Measurements from ENCODE around the gene PDE8B. TPM values are rescaled to one million over a fixed set of nuclear protein-coding genes. Genes with fewer than 3 reads are reported as not detected.

PDE8B gene
- polyA plus RNA-seq, 1 of the 3 experiments (the other 2 are of a cell fraction) = not detected

DNA sequence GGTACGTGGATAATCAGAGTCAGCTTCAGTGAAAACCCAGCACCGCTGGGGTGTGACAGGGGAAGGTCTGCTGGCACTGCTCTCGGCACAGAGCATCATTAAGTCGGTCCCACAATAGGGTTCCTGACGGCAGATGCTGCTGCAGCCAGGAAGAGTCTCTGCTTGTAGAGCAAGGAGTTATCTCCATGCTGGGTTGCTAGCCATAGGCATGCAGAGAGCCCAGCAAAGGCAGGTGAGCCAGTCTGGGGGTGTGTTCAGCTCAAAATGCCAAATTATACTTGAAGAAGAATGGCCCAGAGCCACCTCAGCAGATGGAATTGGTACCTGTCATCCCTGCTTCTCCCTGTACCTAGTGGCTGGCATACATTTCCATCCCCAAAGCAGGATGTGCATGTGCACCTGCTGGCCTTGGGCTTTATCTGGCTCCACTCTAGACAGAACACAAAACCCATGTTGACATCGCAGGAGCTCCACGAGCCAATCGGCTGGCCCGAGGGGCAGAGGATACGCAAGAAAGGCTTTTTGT lies 180.8 kb downstream of the PDE8B start:
- Histone ChIP-seq H4K20me1 (ENCODE audit: insufficient read depth) (no peaks in the 10 kb centered on the region), H2AFZ (ENCODE audit: low read depth) (no peak overlapping the region), H3K9ac (no peak overlapping the region), H3K79me2 (ENCODE audit: insufficient read depth) (no peaks in the 10 kb centered on the region), H3K36me3 (replicated peaks in 1 of 2; ENCODE audit: control insufficient read depth in 1 of 2, insufficient read depth in 2 of 2, low read length in 1 of 2) (no peaks in the 10 kb centered on the region), H3K4me2 (no peak overlapping the region), H3K9me3 (no peaks in the 10 kb centered on the region), H3K4me1 (ENCODE audit: control insufficient read depth in 1 of 2, insufficient read depth in 2 of 2, low read depth in 1 of 2, low read length in 1 of 2) (no peaks in the 10 kb centered on the region; a peak in 1 of 4 replicates), H3K4me3 (ENCODE audit: low read depth in 2 of 2, low read length in 1 of 2) (no peak overlapping the region), H3K27me3 (ENCODE audit: insufficient read depth) (no peaks in the 10 kb centered on the region; the same call in 1 of the 2 replicates), H3K27ac (ENCODE audit: low read depth in 2 of 2, low read length in 1 of 2) (no peak overlapping the region), H3F3A (replicated peaks; ENCODE audit: insufficient read depth) (no peaks in the 10 kb centered on the region), H3K9me2 (no peaks in the 10 kb centered on the region)
- ChIA-PET CTCF (interaction anchor here (0.5 to 1.4 kb wide), 4 partner anchors 11 to 429 kb away, joined by 3 read pairs; no protein-coding TSS in a partner anchor), POLR2A (no interaction called here)
- TF ChIP-seq RFX5 (IDR thresholded peaks at IDR 0.05; ENCODE audit: low read length) (no peak), SIN3A (IDR thresholded peaks at IDR 0.05; ENCODE audit: borderline replicate concordance, low read depth, low read length) (no peak), MEF2A (IDR thresholded peaks at IDR 0.05; ENCODE audit: borderline replicate concordance, low read depth) (no peak), EP300 (IDR thresholded peaks at IDR 0.05; ENCODE audit: borderline replicate concordance in 1 of 2, low read depth in 1 of 2, low read length in 1 of 2) (no peak), RCOR1 (IDR thresholded peaks at IDR 0.05; ENCODE audit: low read length) (no peak), POLR2AphosphoS5 (IDR thresholded peaks at IDR 0.05; ENCODE audit: low read depth, low read length) (no peak), YY1 (IDR thresholded peaks at IDR 0.05; ENCODE audit: low read depth) (no peak), TCF12 (IDR thresholded peaks at IDR 0.05) (no peak), ELF1 (IDR thresholded peaks at IDR 0.05) (no peak), CHD2 (IDR thresholded peaks at IDR 0.05; ENCODE audit: low read length, partially characterized antibody) (no peak), FOXJ3 (CRISPR knock-in tag; IDR thresholded peaks at IDR 0.05) (no peak), FOXM1 (IDR thresholded peaks at IDR 0.05; ENCODE audit: low read depth) (no peak), SMC3 (IDR thresholded peaks at IDR 0.05; ENCODE audit: low read depth, low read length) (no peak), GATA2 (CRISPR knock-in tag; IDR thresholded peaks at IDR 0.05) (no peak)
- TF ChIP-seq, protein P1, sequence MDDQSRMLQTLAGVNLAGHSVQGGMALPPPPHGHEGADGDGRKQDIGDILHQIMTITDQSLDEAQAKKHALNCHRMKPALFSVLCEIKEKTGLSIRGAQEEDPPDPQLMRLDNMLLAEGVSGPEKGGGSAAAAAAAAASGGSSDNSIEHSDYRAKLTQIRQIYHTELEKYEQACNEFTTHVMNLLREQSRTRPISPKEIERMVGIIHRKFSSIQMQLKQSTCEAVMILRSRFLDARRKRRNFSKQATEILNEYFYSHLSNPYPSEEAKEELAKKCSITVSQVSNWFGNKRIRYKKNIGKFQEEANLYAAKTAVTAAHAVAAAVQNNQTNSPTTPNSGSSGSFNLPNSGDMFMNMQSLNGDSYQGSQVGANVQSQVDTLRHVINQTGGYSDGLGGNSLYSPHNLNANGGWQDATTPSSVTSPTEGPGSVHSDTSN (IDR thresholded peaks at IDR 0.05) = no peak
- TF ChIP-seq, protein P2, sequence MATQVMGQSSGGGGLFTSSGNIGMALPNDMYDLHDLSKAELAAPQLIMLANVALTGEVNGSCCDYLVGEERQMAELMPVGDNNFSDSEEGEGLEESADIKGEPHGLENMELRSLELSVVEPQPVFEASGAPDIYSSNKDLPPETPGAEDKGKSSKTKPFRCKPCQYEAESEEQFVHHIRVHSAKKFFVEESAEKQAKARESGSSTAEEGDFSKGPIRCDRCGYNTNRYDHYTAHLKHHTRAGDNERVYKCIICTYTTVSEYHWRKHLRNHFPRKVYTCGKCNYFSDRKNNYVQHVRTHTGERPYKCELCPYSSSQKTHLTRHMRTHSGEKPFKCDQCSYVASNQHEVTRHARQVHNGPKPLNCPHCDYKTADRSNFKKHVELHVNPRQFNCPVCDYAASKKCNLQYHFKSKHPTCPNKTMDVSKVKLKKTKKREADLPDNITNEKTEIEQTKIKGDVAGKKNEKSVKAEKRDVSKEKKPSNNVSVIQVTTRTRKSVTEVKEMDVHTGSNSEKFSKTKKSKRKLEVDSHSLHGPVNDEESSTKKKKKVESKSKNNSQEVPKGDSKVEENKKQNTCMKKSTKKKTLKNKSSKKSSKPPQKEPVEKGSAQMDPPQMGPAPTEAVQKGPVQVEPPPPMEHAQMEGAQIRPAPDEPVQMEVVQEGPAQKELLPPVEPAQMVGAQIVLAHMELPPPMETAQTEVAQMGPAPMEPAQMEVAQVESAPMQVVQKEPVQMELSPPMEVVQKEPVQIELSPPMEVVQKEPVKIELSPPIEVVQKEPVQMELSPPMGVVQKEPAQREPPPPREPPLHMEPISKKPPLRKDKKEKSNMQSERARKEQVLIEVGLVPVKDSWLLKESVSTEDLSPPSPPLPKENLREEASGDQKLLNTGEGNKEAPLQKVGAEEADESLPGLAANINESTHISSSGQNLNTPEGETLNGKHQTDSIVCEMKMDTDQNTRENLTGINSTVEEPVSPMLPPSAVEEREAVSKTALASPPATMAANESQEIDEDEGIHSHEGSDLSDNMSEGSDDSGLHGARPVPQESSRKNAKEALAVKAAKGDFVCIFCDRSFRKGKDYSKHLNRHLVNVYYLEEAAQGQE (IDR thresholded peaks at IDR 0.05; ENCODE audit: low read depth, low read length) = no peak
- TF ChIP-seq, protein P3, sequence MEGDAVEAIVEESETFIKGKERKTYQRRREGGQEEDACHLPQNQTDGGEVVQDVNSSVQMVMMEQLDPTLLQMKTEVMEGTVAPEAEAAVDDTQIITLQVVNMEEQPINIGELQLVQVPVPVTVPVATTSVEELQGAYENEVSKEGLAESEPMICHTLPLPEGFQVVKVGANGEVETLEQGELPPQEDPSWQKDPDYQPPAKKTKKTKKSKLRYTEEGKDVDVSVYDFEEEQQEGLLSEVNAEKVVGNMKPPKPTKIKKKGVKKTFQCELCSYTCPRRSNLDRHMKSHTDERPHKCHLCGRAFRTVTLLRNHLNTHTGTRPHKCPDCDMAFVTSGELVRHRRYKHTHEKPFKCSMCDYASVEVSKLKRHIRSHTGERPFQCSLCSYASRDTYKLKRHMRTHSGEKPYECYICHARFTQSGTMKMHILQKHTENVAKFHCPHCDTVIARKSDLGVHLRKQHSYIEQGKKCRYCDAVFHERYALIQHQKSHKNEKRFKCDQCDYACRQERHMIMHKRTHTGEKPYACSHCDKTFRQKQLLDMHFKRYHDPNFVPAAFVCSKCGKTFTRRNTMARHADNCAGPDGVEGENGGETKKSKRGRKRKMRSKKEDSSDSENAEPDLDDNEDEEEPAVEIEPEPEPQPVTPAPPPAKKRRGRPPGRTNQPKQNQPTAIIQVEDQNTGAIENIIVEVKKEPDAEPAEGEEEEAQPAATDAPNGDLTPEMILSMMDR (IDR thresholded peaks at IDR 0.05) = no peak
- TF ChIP-seq, protein P4, sequence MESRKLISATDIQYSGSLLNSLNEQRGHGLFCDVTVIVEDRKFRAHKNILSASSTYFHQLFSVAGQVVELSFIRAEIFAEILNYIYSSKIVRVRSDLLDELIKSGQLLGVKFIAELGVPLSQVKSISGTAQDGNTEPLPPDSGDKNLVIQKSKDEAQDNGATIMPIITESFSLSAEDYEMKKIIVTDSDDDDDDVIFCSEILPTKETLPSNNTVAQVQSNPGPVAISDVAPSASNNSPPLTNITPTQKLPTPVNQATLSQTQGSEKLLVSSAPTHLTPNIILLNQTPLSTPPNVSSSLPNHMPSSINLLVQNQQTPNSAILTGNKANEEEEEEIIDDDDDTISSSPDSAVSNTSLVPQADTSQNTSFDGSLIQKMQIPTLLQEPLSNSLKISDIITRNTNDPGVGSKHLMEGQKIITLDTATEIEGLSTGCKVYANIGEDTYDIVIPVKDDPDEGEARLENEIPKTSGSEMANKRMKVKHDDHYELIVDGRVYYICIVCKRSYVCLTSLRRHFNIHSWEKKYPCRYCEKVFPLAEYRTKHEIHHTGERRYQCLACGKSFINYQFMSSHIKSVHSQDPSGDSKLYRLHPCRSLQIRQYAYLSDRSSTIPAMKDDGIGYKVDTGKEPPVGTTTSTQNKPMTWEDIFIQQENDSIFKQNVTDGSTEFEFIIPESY (IDR thresholded peaks at IDR 0.05; ENCODE audit: borderline replicate concordance, low read depth) = no peak
- no peak for DNase-seq
- 70% methylated on average over 9 of the region's 10 CpGs for WGBS (ENCODE audit: low lambda C conversion rate)

Measured in SK-N-SH (cell line).